Right lobe of liver (tissue), 6 donors: ENCODE data around the gene LHFPL2. TPM values are rescaled to one million over a fixed set of nuclear protein-coding genes. Genes with fewer than 3 reads are reported as not detected.
A peak's percentile ranks its signal among the peaks of the same experiment; 100 is the strongest.

Source experiments
- ATAC-seq, 4 donors: fragments of 200-7000 bp; cut with Tn5 transposase; one replicate each; pipeline ENCODE4 v1.9.1; 2020; ENCODE audit warnings: mild to moderate bottlenecking in 4 of 4, moderate library complexity in 4 of 4
- DNase-seq, 3 donors: peaks; one replicate each; pipeline ENCODE4 v3.0.0-alpha.2; 2020
- H3K27ac ChIP-seq, 3 donors: fragments of 200-600 bp; one replicate each; pipeline ENCODE4 v1.8.0; 2022
- H3K27me3 ChIP-seq, 2 donors: fragments of 200-600 bp; one replicate each; pipeline ENCODE4 v1.8.0; 2022
- H3K36me3 ChIP-seq, 4 donors: fragments of 200-600 bp; sonication (generic) in 1 of 4; one replicate each; pipeline versions ENCODE4 v1.5.1 to v1.8.0; 2017 to 2022; ENCODE audit warnings: control low read depth in 1 of 4
- H3K4me1 ChIP-seq, 4 donors: fragments of 200-600 bp; sonication (generic) in 1 of 4; one replicate each; pipeline versions ENCODE4 v1.5.1 to v1.8.0; 2017 to 2022; ENCODE audit warnings: control low read depth in 1 of 4
- H3K4me3 ChIP-seq, 3 donors: fragments of 200-600 bp; one replicate each; pipeline ENCODE4 v1.8.0; 2022
- H3K9me3 ChIP-seq, 4 donors: fragments of 200-600 bp; sonication (generic) in 1 of 4; one replicate each; pipeline versions ENCODE4 v1.5.1 to v1.8.0; 2017 to 2022; ENCODE audit warnings: control low read depth in 1 of 4
- CTCF ChIP-seq, 4 donors: fragments of 200-600 bp in 3 of 4; fragments of 450-650 bp in 1 of 4; IDR thresholded peaks; one replicate each; pipeline versions ENCODE4 v1.5.1 to v1.8.0; 2016 to 2022; ENCODE audit warnings: antibody characterized with exemption in 4 of 4, mild to moderate bottlenecking in 2 of 4
- POLR2A ChIP-seq: fragments of 450-650 bp; IDR thresholded peaks from one replicate; pipeline ENCODE4 v1.6.1; 2017; ENCODE audit warnings: antibody characterized with exemption, mild to moderate bottlenecking
- WGBS: methylation state at CpG from one replicate; pipeline ENCODE4 v1.1.6; 2018; ENCODE audit warnings: low coverage, low lambda C conversion rate; ENCODE audit not compliant: insufficient coverage; ENCODE audit errors: missing lambda C conversion rate; 5-methylcytosine and 5-hydroxymethylcytosine counted together
- intact Hi-C, 2 donors: fragments of 100-400 bp; cut with DNase I; formaldehyde crosslinking; loops; one replicate each; pipeline versions ENCODE4 v1.11.2 to v1.14.1; 2022
- total RNA-seq, 6 experiments: library from RNA; depleted of rRNA in 2 of 6; stranded (reverse); fragments of >200 nt in 2 of 6; fragmentation: NEBNext Ultra II Directional in 3 of 6; extraction: Animal tissue kit (Norgen Biotek cat#: 25700) in 3 of 6; gene quantifications; one replicate each; pipeline versions ENCODE4 v1.1.0 to v1.2.4, GENCODE V29; 2016 to 2023
- donor health status: DM: no; HTN: yes; CAD: no.
- donor health status: DM: no; HTN: no; CAD: no.
- donor health status: DM: no; HTN: no; CAD: no.
- donor health status: DM: no; HTN: yes; CAD: no.
- donor health status: DM: no; HTN: yes; CAD: no.

The LHFPL2 gene
- total RNA-seq, 6 experiments from 2014 or later: 2.6 to 11.8 (median 4.3) TPM

- H3K4me1 ChIP-seq: peaks cover 0 to 6% (median 0%) of the 10 kb centered on the region in 4 donors
- peak; percentile 28 to 49 (median 32) for ATAC-seq
- DNase-seq: no peak
- H3K27me3 ChIP-seq: no peaks in the 10 kb centered on the region
- H3K9me3 ChIP-seq: no peaks in the 10 kb centered on the region
- H3K4me3 ChIP-seq: no peak overlapping the region
- H3K27ac ChIP-seq: no peak overlapping the region
- TF ChIP-seq POLR2A (no peak), CTCF (IDR thresholded peaks at IDR 0.05) (no peak)
- H3K36me3 ChIP-seq: no peaks in the 10 kb centered on the region
- intact Hi-C loops: no loop called here
These were observed 152.2 kb downstream of the LHFPL2 start for GRCh38 chr5:78496373-78496772.

- DNase-seq: no peak
- intact Hi-C loops: no loop called here
- 41% methylated on average over 5 of the region's 6 CpGs for WGBS
- TF ChIP-seq CTCF (IDR thresholded peaks at IDR 0.05) (no peak), POLR2A (no peak)
- Histone ChIP-seq H3K4me3 (no peak overlapping the region), H3K27ac (no peak overlapping the region), H3K4me1 (peaks cover 0 to 6% (median 0%) of the 10 kb centered on the region in 4 donors), H3K27me3 (no peaks in the 10 kb centered on the region), H3K36me3 (no peaks in the 10 kb centered on the region), H3K9me3 (no peaks in the 10 kb centered on the region)
- ATAC-seq: no peak
These were observed 152.8 kb downstream of the LHFPL2 start for GRCh38 chr5:78495800-78496199.

GRCh38 chr5:78492650-78493049 is 155.9 kb downstream of the LHFPL2 start:
- TF ChIP-seq CTCF (IDR thresholded peaks at IDR 0.05): no peak
- ATAC-seq (no peak), DNase-seq (no peak)
- no peaks in the 10 kb centered on the region for H3K9me3 ChIP-seq
- H3K27ac ChIP-seq: no peak overlapping the region
- H3K4me3 ChIP-seq: no peak overlapping the region
- peaks cover 0 to 7% (median 0%) of the 10 kb centered on the region in 4 donors for H3K4me1 ChIP-seq
- WGBS: 86% methylated on average over 1 of the region's 7 CpGs
- no peaks in the 10 kb centered on the region for H3K27me3 ChIP-seq
- H3K36me3 ChIP-seq: no peaks in the 10 kb centered on the region
- intact Hi-C loops: no loop called here

GRCh38 chr5:78492224-78492623 is 156.3 kb downstream of the LHFPL2 start:
- no peak for DNase-seq
- no peaks in the 10 kb centered on the region for H3K27me3 ChIP-seq
- peaks cover 0 to 7% (median 0%) of the 10 kb centered on the region in 4 donors for H3K4me1 ChIP-seq
- intact Hi-C loops: no loop called here
- ATAC-seq: no peak
- TF ChIP-seq CTCF (IDR thresholded peaks at IDR 0.05) (no peak), POLR2A (no peak)
- H3K9me3 ChIP-seq: no peaks in the 10 kb centered on the region
- H3K27ac ChIP-seq: no peak overlapping the region
- WGBS: 96% methylated on average over 2 of the region's 2 CpGs
- no peaks in the 10 kb centered on the region for H3K36me3 ChIP-seq
- no peak overlapping the region for H3K4me3 ChIP-seq
